Measurements from ENCODE around the gene MGAT2.
A peak's percentile ranks its signal among the peaks of the same experiment; 100 is the strongest.

Gene MGAT2

DNA sequence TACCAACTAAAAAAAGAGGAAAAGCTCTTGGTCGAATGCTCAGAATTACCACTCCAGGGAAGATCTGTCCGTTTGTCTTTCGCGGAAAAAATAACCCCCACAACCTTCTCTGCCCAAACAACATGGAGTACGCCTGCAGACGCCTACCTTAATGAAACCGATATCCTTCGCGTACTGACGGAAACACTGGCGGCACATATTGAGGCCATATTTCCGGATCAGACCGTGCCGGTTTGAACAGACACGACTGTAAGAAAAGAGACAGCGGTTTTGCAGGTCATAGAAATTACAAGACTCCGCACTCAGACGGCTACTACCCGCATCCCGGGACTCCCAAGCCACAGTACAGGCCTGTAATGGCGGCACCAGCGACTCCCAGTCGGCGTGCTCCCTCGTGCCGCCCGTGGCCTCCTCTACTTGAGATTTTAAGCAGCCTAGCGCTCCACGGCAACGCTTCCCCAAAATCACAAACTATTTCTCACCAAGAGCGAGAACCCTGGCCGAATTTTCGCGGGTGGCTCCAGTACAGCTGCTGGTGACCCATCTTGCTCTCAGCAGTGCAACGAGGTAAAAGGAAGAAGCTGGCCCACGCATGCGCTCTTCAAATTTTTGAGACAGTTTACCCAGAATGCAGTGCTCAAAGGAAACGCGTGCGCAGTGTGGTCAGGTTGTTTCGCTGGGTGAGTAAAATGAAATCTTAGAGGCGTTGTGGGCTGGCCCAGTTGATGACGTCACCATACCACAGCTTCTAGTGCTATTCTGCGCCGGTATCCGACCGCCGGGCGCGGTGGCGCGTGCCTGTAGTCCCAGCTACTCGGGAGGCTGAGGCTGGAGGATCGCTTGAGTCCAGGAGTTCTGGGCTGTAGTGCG lies 34.6 kb upstream of the MGAT2 start, which contains the start of gene RPS29:
TSS of gene RPS29 (minus strand) at position 578 of the 870 bp plus-strand sequence. CDS start at position 544, 34 bp downstream.
- H3K4me3 ChIP-seq (IDR thresholded peaks at IDR 0.05; ENCODE audit: insufficient read depth, low read depth, low read length), result no peak within 1 kb of the TSS
- peaks cover 26% of the 10 kb centered on the region for H3K4me1 ChIP-seq (ENCODE audit: low read depth, poor library complexity, severe bottlenecking)
- peak within 1 kb of the TSS; percentile 3 for H2AFZ ChIP-seq (ENCODE audit: low read depth)
- peak within 1 kb of the TSS; percentile 96 for H3K9ac ChIP-seq
- peak within 1 kb of the TSS; percentile 92 for H3K27ac ChIP-seq
- H3K4me2 ChIP-seq, result peak within 1 kb of the TSS; percentile 49
- peaks cover 4% of the 10 kb centered on the region; the same call in 1 of the 2 replicates for H3K36me3 ChIP-seq (ENCODE audit: insufficient read depth)
- H3K27me3 ChIP-seq (ENCODE audit: insufficient read depth, low read depth), result no peaks in the 10 kb centered on the region
- TF ChIP-seq, protein P1, sequence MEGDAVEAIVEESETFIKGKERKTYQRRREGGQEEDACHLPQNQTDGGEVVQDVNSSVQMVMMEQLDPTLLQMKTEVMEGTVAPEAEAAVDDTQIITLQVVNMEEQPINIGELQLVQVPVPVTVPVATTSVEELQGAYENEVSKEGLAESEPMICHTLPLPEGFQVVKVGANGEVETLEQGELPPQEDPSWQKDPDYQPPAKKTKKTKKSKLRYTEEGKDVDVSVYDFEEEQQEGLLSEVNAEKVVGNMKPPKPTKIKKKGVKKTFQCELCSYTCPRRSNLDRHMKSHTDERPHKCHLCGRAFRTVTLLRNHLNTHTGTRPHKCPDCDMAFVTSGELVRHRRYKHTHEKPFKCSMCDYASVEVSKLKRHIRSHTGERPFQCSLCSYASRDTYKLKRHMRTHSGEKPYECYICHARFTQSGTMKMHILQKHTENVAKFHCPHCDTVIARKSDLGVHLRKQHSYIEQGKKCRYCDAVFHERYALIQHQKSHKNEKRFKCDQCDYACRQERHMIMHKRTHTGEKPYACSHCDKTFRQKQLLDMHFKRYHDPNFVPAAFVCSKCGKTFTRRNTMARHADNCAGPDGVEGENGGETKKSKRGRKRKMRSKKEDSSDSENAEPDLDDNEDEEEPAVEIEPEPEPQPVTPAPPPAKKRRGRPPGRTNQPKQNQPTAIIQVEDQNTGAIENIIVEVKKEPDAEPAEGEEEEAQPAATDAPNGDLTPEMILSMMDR (conservative IDR thresholded peaks at IDR 0.05; ENCODE audit: low read depth, low read length), result no peak
- H3K79me2 ChIP-seq (ENCODE audit: insufficient read depth, low read depth), result peaks cover 42% of the 10 kb centered on the region
- peaks cover 5% of the 10 kb centered on the region for H4K20me1 ChIP-seq (ENCODE audit: insufficient read depth)

DNA sequence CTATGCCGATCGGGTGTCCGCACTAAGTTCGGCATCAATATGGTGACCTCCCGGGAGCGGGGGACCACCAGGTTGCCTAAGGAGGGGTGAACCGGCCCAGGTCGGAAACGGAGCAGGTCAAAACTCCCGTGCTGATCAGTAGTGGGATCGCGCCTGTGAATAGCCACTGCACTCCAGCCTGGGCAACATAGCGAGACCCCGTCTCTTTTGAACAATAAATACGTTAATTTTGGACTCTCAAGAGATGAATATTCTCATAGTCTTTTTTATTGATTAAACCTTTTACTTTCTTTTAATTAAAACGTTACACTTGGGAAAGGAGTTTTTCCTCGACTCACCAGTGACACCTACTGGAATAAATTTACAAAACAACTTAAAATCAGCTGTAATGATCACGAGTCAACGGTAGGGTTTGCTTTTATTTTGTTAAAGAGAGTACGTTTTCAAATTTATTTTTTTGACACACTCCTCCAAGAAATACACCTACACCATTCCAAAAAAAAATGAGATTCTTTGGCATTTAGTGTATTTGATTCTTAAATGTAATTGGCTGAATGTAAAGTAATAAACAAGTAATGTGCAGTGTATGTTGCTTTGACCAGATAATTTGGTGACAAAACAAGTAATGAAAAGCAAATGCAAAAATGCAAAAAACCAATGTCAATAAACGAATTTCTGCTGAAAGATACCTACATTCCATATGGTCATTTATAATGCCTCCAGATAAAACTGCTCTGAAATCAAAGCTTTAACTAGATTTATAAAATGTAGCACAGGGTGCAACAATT lies 33.7 kb upstream of the MGAT2 start:
- TF ChIP-seq, protein P1 (conservative IDR thresholded peaks at IDR 0.05; ENCODE audit: low read depth, low read length), result peak; percentile 72
- H3K27ac ChIP-seq, result peak overlapping the region; percentile 92
- peaks cover 42% of the 10 kb centered on the region for H3K79me2 ChIP-seq (ENCODE audit: insufficient read depth, low read depth)
- peaks cover 5% of the 10 kb centered on the region for H4K20me1 ChIP-seq (ENCODE audit: insufficient read depth)
- H3K4me3 ChIP-seq (IDR thresholded peaks at IDR 0.05; ENCODE audit: insufficient read depth, low read depth, low read length), result no peak overlapping the region
- peak overlapping the region; percentile 96; the same call in 1 of the 2 replicates for H3K9ac ChIP-seq
- H3K27me3 ChIP-seq (ENCODE audit: insufficient read depth, low read depth), result no peaks in the 10 kb centered on the region
- H2AFZ ChIP-seq (ENCODE audit: low read depth), result peak overlapping the region; percentile 3; the same call in 1 of the 2 replicates
- H3K4me2 ChIP-seq, result peak overlapping the region; percentile 49
- H3K4me1 ChIP-seq (ENCODE audit: low read depth, poor library complexity, severe bottlenecking), result peaks cover 26% of the 10 kb centered on the region
- H3K36me3 ChIP-seq (ENCODE audit: insufficient read depth), result peaks cover 4% of the 10 kb centered on the region; the same call in 1 of the 2 replicates

DNA sequence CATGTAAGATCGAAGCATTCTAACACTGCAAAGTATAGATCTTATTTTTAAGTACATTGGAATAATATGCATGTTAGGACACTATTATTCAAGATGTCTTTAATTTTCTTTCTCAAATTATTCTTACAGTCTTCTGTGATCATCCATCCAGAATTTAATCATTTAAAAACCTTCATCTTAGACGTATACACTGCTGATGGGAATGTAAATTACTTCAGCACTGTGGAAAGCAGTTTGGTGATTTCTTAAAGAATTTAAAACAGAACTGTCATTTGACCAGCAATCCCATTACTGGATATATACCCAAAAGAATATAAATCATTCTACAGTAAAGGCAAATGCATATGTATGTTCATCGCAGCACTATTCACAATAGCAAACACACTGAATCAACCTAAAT lies 31.2 kb upstream of the MGAT2 start:
- Histone ChIP-seq H3K4me1 (ENCODE audit: low read depth, poor library complexity, severe bottlenecking) (peaks cover 13% of the 10 kb centered on the region), H2AFZ (ENCODE audit: low read depth) (no peak overlapping the region), H3K36me3 (ENCODE audit: insufficient read depth) (no peaks in the 10 kb centered on the region), H3K79me2 (ENCODE audit: insufficient read depth, low read depth) (peaks cover 18% of the 10 kb centered on the region), H3K27ac (no peak overlapping the region), H3K4me3 (IDR thresholded peaks at IDR 0.05; ENCODE audit: insufficient read depth, low read depth, low read length) (no peak overlapping the region), H4K20me1 (ENCODE audit: insufficient read depth) (no peaks in the 10 kb centered on the region), H3K4me2 (no peak overlapping the region), H3K9ac (no peak overlapping the region), H3K27me3 (ENCODE audit: insufficient read depth, low read depth) (no peaks in the 10 kb centered on the region)
- TF ChIP-seq, protein P1 (conservative IDR thresholded peaks at IDR 0.05; ENCODE audit: low read depth, low read length), result no peak

DNA sequence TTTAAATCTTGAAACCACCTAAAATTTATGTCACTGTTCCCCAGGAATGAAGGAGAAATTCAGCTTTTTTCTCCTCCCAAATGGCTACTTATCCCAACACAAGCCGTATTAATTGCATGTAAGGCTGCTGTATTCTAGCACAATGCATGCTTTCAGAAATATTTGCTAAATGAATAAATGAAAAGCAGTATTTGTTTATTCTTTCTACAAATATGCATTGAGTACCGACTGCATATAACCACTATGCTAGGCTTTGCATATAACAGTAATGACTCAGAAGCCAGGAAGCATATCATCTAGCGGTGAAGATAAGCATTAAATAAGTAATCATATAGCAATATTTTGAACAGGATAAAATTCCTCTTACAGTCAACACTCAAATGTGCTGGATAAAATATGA lies 27.6 kb upstream of the MGAT2 start:
- H3K9ac ChIP-seq, result no peak overlapping the region
- TF ChIP-seq, protein P1 (conservative IDR thresholded peaks at IDR 0.05; ENCODE audit: low read depth, low read length), result no peak
- no peaks in the 10 kb centered on the region for H4K20me1 ChIP-seq (ENCODE audit: insufficient read depth)
- no peaks in the 10 kb centered on the region for H3K27me3 ChIP-seq (ENCODE audit: insufficient read depth, low read depth)
- H3K4me2 ChIP-seq, result no peak overlapping the region
- H2AFZ ChIP-seq (ENCODE audit: low read depth), result no peak overlapping the region
- peaks cover 7% of the 10 kb centered on the region for H3K79me2 ChIP-seq (ENCODE audit: insufficient read depth, low read depth)
- H3K4me3 ChIP-seq (IDR thresholded peaks at IDR 0.05; ENCODE audit: insufficient read depth, low read depth, low read length), result no peak overlapping the region
- no peaks in the 10 kb centered on the region for H3K36me3 ChIP-seq (ENCODE audit: insufficient read depth)
- H3K4me1 ChIP-seq (ENCODE audit: low read depth, poor library complexity, severe bottlenecking), result peaks cover 10% of the 10 kb centered on the region
- no peak overlapping the region for H3K27ac ChIP-seq
